Myocyte (in vitro differentiated cells): ENCODE results near the gene ZSWIM3. TPM values are rescaled to one million over a fixed set of nuclear protein-coding genes. Genes with fewer than 3 reads are reported as not detected.
A peak's percentile ranks its signal among the peaks of the same experiment; 100 is the strongest.
"Not testable (repeated sequence)": the region's sequence is repeated elsewhere in the genome, so short reads cannot be mapped to it uniquely, and the experiment has no call there.

Experiments used
- DNase-seq: peaks from one replicate; pipeline ENCODE4 v3.0.0-alpha.2; 2012; ENCODE audit warnings: low read depth
- total RNA-seq: library from RNA; depleted of rRNA; stranded (reverse); fragments of >200 nt; gene quantifications from 2 replicates; pipeline ENCODE4 v1.2.3, GENCODE V29; 2014

The ZSWIM3 gene
- total RNA-seq, 1 donor from 2014 or later: 4.5 TPM

GRCh38 chr20:45859916-45860315 is 2.5 kb downstream of the ZSWIM3 start:
- no peak for DNase-seq

DNA sequence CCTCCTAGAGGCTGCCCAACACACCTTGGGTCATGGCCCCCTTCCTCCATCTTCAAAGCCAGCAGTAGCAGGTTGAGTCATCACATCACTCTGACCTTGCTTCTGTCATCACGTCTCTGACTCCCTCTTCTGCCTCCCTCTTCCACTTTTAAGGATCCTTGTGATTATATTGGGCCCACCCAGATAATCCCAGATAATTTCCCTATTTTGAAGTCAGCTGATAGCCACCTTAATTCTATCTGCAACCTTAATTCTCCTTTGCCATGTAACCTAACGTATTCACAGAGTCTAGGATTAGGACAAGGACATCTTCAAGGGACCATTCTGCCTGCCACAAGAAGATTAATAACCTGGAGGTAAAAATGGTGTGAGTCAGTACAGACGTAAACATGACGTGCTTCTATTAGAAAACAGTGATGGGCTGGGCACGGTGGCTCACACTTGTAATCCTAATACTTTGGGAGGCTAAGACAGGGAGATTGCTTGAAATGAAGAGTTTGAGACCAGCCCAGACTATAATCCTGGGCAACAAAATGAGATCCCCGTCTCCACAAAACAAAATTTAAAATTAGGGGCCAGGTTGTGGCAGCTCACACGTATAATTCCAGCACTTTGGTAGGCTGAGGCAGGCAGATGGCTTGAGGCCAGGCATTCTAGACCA is 3.3 kb downstream of the ZSWIM3 start:
- no peak for DNase-seq

- no peak for DNase-seq
Measured at GRCh38 chr20:45861221-45862075, 4.0 kb downstream of the ZSWIM3 start.

DNA sequence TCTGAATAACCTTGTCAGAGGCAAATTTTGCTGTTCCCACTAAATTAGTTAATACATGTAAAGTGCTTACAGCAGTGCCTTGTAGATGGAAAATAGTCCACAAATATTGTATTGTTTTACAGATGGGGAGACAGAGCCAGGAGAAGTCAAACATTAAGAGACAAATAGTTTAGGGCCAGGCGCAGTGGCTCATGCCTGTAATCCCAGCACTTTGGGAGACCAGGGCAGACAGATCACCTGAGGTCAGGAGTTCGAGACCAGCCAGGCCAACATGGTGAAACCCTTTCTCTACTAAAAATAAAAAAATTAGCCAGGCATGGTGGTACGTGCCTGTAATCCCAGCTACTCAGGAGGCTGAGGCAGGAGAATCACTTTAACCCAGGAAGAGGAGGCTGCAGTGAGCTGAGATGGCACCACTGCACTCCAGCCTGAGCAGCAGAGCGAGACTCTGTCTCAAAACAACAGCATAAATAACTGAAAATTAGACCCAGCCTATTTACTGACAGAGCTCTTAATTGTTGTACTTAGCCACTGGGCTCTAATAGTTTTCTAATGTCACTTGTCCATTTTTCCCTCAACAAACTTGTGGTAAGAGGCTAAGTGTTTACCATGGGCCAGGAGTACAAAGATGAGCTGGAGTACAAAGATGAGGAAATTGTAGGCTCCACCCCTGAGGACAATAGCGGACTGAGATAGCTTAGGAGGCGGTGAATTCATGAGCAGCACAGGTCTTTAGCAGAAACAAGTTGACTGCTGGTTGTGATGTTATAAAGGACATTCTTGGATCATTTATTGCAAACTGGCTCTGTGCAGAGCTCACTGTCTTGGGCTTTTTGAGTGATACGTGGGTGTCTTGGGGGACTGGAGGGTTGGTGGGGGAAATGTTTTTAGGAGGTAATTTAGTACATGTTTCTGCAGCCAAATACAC is 6.4 kb downstream of the ZSWIM3 start:
- DNase-seq: no peak

DNA sequence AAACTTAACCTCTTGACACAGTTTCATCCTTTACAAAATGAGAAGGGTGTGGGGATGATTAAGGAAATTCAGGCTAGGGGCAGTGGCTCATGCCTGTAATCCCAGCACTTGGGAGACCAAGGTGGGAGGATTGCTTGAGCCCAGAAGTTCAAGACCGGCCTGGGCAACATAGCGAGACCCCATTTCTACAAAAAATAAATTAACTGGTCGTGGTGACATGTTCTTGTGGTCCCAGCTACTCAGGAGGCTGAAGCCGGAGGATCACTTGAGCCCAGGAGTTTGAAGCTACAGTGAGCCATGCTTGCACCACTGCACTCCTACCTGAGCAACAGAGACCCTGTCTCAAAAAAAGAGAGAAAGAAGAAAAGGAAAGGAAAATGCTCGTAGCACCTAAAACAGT is 9.0 kb downstream of the ZSWIM3 start:
- DNase-seq: no peak

DNA sequence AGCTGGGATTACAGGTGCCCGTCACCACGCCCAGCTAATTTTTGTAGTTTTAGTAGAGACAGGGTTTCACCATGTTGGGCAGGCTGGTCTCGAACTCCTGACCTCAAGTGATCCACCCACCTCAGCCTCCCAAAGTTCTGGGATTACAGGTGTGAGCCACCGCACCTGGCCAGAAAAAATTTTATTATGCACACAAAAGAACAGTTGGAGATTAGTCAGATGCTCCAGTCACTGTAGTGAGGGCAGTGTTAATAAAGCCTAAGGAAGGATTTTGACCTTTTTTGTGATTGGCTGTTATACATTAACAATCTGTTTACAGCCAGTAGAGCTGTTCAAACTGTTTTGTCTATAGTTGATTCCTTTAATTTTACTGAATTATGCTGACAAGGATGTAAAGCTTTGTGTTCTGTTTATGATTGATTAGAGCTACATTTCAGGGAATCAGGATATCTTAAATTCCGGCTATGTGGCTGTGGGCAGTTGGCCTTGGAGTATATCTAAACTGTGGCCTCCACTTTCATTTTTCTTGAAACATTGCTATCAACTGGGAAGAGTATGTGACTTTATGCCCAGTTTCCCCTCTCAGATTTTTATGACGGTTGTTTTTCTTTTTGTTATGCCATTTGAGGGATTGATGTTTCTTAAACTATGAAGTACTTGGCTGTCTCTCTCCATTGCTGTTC is 9.9 kb downstream of the ZSWIM3 start:
- no peak for DNase-seq

GRCh38 chr20:45867819-45868176 is 10.4 kb downstream of the ZSWIM3 start:
- DNase-seq: no peak

GRCh38 chr20:45872626-45873025 is 15.2 kb downstream of the ZSWIM3 start:
- DNase-seq: no peak

DNA sequence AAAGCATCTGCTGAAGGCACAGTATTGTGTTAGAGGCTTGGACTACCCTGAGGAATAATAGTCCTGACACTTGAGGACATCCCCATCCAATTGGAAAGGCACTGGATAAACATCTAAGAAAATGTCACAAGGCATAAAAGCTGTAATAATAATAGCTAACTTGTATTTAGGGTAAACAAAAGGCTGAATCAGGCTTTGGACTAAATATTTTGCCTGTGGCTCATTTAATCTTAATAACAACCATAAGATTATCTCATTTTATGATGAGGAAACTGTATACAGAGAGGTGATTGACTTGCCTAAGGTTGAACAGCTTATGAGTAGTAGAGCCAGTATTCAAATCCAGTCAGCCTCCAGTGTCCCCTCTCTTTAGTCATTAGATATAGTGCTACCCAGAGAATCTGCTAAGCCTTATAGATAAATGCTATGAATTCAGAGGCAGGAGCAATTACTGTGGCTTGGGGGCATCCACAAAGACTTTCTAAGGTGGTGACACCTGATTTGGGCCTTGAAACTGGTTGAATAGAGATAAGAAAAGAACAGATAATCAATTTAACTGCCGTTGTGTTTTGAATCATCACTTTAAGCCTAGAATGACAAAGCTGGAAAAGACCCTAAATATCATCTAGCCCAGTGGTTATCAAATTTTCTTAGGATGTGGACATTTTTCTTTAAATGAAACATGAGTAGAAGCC is 16.1 kb downstream of the ZSWIM3 start:
- no peak for DNase-seq

DNA sequence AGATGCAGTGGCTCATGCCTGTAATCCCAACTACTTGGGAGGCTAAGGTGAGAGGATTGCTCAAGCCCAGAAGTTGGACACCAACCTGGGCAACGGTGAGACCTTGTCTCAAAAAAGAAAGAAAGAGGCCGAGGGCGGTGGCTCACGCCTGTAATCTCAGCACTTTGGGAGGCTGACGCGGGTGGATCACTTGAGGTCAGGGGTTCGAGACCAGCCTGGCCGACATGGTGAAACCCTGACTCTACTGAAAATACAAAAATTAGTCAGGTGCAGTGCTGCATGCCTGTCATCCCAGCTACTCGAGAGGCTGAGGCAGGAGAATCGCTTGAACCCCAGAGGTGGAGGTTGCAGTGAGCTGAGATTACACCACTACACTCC is 16.7 kb downstream of the ZSWIM3 start:
- DNase-seq: not testable (repeated sequence)

DNA sequence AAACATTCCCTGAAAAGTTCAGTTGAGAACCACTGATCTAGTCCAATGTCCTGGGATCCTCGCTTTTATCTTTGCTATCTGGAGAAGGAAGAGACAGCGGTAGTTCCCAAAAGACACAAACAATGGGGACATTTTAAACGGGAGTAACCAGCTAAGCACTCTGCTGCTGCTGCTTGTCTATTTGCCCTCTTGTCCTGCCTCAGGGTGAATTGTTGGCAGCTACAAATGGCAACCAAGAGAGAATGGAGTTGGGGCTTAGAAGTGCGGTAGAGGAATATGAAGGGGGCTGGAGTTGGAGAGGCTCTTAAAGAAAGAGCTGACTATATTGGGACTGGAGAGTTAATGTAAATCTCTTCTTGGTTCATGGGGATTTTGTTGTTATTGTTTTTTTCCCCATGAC is 17.2 kb downstream of the ZSWIM3 start:
- DNase-seq: no peak

DNA sequence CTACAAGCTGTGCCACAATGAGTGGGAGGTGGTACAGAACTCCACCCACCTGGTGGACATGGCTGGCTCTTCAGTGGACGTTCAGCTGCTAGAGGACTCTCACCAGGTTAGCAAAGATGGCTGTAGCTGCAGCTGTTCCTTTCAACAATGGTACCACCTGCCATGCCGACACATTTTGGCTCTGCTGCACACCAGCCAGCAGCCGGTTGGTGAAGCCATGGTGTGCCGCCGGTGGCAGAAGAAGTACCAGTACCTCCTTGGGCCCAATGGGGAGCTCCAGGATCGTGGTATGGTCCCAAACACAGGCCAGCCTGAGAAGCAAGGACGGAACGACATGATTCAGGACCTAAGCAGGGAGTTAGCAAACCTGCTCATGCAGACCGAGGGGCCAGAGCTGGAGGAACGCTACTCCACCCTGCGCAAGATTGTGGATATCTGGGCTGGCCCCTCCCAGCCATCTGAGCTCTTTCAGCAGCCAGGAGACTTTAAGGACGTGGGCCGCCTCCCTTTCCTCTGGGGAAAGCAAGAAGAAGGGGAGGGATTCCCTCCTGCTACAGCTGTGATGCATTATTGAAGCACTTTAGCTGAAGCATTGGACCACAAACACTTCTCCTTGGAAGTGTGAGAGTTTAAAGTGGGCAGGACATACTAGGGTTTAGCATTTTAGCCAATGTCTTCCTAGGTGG is 20.8 kb downstream of the ZSWIM3 start:
- DNase-seq: peak; percentile 25

GRCh38 chr20:45880988-45881788 is 23.8 kb downstream of the ZSWIM3 start, which contains the start of gene ZSWIM1:
Gene ZSWIM1, plus strand, starts transcription at chr20:45881227. Its CDS starts 1,366 bp downstream, at chr20:45882593.
- peak; percentile 100 for DNase-seq

GRCh38 chr20:45882469-45883099 is 25.2 kb downstream of the ZSWIM3 start:
- DNase-seq: no peak

GRCh38 chr20:45883100-45883469 is 25.7 kb downstream of the ZSWIM3 start:
- DNase-seq: no peak

GRCh38 chr20:45886590-45887345 is 29.4 kb downstream of the ZSWIM3 start:
- no peak for DNase-seq

DNA sequence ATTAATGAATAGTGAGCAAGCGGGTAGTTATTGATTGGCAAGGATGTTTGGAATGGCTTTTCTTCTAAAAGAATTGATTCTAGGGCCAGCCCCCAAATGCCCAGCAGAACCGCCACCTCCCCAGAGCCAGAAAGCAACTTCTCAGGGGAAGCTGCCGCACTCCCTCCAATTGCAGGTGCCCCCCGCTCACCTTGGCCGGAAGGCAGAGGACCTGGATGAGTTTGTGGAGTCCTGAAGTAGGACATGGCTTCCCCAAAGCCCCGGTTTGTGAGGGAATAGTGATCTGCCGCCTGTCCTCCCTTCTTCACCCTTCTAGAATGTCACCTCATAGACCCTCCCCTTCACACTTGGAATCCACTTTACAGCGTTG is 29.9 kb downstream of the ZSWIM3 start, which contains the start of gene SPATA25:
TSS of gene SPATA25 (minus strand) at position 277 of the 370 bp plus-strand sequence. CDS start at position 245, 32 bp downstream.
- no peak for DNase-seq

DNA sequence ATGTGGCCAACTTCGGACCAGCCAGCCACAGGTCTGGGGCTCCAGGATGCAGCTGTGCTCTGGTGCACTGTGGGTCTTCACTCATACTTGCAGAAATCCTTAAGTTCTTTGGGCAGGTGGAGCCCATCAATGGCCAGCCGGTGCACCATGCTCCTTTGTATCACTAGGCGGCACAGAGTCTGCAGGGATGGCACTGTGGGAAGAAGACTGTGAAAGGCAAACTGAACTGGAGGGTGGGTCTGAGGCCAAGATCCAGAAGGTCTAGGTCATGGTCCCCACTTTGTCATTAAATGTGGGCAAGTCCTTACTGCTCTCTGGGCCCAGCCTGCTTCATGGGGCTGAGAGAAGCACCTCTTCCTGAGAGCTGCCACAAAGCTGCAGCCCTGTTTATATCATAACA is 31.3 kb downstream of the ZSWIM3 start:
- DNase-seq: peak; percentile 46
